Omental fat pad (tissue), 4 donors: ENCODE data around the gene AHCY. TPM values are rescaled to one million over a fixed set of nuclear protein-coding genes. Genes with fewer than 3 reads are reported as not detected.

Experiments used
- ATAC-seq: fragments of 150-250 bp; one replicate; pipeline ENCODE4 v1.9.1; 2016; ENCODE audit warnings: mild to moderate bottlenecking, moderate library complexity; ENCODE audit not compliant: low FRiP score
- DNase-seq: peaks from one replicate; pipeline ENCODE4 v3.0.0-alpha.2; 2019; ENCODE audit warnings: low spot score
- total RNA-seq, 4 donors: library from RNA; depleted of rRNA; stranded (reverse); fragments of >200 nt; gene quantifications; one replicate each; pipeline ENCODE4 v1.1.0, GENCODE V29; 2016
- TF ChIP-seq, protein P1 (sequence below), 3 donors: fragments of 450-650 bp; IDR thresholded peaks; one replicate each; pipeline ENCODE4 v1.5.1; 2016 to 2017; ENCODE audit warnings: antibody characterized with exemption in 3 of 3, mild to moderate bottlenecking in 3 of 3, moderate library complexity in 2 of 3

Gene AHCY
- total RNA-seq, 4 donors from 2014 or later, result 61.9 to 83.1 (median 72.6) TPM

DNA sequence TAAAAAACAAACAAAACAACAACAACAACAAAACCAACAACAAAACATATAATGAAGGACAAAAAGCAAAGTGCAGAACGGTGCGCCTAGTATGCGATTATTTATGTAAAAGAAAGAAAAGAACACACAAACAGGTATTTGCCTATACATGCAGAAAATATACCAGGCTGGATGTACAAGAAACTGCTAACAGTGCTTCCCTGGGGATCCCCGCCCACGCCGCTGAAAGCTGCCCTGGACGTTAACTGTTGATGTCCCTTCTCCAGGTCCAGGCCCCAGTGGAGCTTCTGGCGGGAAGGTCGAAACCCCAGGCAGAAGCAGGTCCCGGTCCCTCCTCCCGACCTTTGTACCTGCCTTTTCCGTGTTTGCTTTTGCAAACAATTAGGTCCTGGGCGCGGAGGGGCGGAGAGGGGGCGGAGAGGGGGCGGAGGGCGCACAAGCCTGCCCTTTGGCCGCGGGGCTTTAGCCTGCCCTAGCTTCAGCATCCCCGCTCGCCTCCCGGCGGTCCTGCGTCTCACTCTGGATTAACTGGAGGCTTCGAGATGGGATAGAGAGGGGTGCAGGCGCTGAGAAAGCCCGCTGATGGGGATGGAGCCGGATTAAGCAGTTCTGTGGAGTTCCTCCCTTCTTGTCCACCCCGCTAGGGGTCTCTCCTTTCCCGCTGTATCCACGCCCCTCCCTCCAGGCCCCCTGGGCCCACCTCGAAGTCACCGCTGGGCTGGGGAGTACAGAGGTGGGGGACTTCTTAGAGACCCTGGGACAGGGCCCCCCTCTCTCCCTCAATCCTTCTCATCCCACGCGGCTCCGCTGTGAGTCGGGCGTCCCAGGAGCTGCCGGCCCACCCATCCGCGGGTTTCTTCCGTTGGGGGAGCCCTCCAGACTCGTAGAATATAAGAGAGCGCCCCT, 8.2 kb upstream of the AHCY start:
- DNase-seq (no peak), ATAC-seq (peak; percentile 27)

DNA sequence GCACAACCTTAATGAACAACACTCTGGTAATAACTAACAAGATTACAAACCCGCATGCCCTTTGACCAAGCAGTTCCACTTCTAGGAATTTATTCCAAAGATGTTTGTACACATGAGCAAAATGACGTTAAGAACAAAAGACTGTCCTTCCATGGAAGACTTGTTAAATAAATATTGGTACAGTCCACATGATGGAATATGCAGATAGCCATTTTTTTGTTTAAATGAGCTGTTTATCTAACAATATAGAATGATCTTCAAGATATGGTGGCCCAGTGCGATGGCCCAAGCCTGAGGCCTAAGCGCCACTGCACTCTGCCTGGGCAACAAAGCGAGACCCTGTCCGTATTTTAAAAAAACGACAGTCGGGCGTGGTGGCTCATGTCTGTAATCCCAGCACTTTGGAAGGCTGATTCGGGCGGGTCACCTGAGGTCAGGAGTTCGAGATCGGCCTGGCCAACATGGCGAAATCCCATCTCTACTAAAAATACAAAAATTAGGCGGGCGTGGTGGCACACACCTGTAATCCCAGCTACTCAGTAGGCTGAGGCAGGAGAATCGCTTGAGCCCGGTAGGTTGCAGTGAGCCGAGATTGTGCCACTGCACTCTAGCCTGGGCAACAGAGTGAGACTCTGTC, 7.4 kb upstream of the AHCY start:
- no peak for DNase-seq
- TF ChIP-seq, protein P1, sequence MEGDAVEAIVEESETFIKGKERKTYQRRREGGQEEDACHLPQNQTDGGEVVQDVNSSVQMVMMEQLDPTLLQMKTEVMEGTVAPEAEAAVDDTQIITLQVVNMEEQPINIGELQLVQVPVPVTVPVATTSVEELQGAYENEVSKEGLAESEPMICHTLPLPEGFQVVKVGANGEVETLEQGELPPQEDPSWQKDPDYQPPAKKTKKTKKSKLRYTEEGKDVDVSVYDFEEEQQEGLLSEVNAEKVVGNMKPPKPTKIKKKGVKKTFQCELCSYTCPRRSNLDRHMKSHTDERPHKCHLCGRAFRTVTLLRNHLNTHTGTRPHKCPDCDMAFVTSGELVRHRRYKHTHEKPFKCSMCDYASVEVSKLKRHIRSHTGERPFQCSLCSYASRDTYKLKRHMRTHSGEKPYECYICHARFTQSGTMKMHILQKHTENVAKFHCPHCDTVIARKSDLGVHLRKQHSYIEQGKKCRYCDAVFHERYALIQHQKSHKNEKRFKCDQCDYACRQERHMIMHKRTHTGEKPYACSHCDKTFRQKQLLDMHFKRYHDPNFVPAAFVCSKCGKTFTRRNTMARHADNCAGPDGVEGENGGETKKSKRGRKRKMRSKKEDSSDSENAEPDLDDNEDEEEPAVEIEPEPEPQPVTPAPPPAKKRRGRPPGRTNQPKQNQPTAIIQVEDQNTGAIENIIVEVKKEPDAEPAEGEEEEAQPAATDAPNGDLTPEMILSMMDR (IDR thresholded peaks at IDR 0.05), result no peak
- ATAC-seq, result no peak

More for the DNA sequence above, 8.2 kb upstream of the AHCY start:
- TF ChIP-seq, protein P1 (IDR thresholded peaks at IDR 0.05), result no peak

DNA sequence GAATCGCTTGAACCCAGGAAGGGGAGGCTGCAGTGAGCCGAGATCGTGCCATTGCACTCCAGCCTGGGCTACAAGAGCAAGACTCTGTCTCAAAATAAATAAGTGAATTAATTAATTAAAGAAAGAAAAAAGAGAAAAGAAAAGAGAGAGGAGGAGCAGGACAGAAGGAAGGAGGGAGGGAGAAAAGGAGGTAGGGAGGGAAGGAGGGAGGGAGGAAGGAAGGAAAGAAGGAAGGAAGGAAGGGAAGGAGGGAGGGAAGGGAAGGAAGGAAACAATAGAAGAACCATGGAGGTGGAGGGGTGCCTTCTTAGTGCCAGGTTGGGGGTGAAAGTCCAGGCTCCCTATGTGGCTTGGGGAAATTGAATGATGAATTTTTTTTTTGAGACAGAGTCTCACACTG, 6.5 kb upstream of the AHCY start:
- no peak for ATAC-seq
- TF ChIP-seq, protein P1 (IDR thresholded peaks at IDR 0.05), result no peak
- no peak for DNase-seq

DNA sequence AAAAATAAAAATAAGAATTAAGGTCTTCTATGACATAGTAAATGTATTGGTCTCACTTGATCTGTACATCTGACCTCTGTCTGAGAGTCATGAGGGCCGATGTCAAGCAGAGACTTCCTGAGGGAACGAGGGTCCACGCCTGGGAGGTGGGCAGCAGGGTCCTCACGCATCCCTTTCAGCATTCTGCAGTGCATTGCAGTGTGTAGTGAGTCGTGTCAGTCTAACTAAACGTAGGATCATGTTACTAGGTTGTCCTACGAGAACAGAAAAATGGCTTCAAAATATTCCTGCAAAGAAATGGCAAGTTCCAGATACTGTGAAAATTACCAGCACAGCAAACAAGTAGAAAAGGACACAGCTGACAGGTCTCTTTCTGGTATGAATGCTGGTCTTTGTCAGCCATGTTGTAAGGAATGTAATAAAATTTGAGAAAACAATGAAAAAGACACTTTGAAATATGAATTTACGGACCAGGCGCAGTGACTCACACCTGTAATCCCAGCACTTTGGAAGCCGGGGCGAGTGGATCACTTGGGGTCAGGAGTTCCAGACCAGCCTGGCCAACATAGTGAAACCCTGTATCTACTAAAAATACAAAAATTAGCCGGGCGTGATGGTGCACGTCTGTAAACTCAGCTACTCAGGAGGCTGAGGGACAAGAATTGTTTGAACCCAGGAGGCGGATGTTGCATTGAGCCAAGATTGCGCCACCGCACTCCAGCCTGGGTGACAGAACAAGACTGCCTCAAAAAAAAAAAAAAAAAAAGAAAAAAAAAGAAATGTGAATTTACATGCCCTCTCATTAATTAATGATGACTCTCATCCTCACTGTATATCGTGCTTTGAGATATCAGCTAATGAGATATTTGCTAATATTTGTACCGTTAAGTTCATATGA, 2.4 kb upstream of the AHCY start:
- no peak for DNase-seq
- no peak for ATAC-seq

DNA sequence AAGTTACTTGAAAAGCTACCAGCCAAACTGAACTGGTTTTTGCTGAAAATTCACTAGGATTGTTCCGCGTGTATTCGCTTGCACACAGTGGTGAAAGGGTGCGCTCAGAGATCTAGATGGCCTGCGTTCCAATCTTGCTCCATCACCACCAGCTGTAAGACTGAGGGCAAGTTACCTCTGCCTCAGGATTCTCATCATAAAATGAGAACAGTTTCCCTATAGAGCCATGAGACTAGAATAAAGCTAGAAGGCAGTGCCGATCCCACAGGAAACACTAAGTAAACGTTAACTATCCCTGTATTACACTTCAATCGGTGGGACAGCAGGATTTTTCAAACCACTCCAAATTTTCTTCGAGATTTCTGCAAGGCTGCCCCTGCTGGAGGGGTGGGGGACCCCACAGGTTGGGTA, 838 bp downstream of the AHCY start:
- ATAC-seq (no peak), DNase-seq (no peak)
- TF ChIP-seq, protein P1 (IDR thresholded peaks at IDR 0.05), result no peak

More for the DNA sequence above, 2.4 kb upstream of the AHCY start:
- TF ChIP-seq, protein P1 (IDR thresholded peaks at IDR 0.05), result no peak

DNA sequence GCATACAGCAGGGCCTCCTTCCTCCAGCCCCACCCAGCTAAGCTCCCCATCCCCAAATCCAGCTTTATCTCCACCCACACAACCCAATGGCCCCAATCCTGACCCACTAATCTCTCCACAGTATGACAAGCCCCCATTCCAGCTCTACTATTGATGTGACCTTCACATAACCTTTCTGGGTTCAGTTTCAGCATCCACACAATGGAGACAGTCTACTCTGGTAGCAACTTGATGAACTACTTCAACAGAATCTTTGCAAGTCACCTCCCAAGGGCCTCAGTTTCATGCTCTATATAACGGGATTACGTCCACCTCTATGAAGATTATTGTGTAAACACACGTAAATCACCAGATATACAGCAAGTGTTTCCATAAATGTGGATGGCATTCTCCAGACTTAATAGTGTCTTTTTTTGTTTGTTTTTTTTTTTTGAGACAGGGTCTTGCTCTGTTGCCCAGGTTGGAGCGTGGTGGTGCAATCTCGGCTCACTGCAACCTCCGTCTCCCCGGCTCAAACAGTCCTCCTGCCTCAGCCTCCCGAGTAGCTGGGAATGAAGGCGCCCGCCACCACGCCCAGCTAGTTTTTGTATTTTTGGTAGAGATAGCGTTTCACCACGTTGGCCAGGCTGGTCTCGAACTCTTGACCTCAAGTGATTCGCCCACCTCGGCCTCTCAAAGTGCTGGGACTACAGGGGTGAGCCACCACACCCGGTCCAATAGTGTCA, 1.4 kb downstream of the AHCY start:
- DNase-seq (no peak), ATAC-seq (no peak)
- TF ChIP-seq, protein P1 (IDR thresholded peaks at IDR 0.05), result no peak
